Effector memory CD8-positive, alpha-beta T cell (primary cell): ENCODE data around the gene LY6G6D.

Experiments
- ATAC-seq: fragments of 150-1000 bp; cut with Tn5 transposase; replicated peaks from 2 replicates; pipeline ENCODE4 v1.10.0; 2021; ENCODE audit warnings: mild to moderate bottlenecking, moderate library complexity
- DNase-seq, 3 experiments: peaks; one replicate each; pipeline ENCODE4 v3.0.0; 2021
- H3K27ac Mint-ChIP-seq, 2 donors: one replicate each; pipeline ENCODE4 v1.8.0; 2022; ENCODE audit warnings: mild to moderate bottlenecking in 2 of 2, mixed read lengths in 2 of 2, moderate library complexity in 2 of 2
- H3K27me3 Mint-ChIP-seq, 2 donors: one replicate each; pipeline ENCODE4 v1.8.0; 2022; ENCODE audit warnings: mixed read lengths in 2 of 2
- H3K36me3 Mint-ChIP-seq: one replicate; pipeline ENCODE4 v1.8.0; 2022; ENCODE audit warnings: mild to moderate bottlenecking, moderate library complexity, mixed read lengths; ENCODE audit not compliant: insufficient read depth
- H3K4me1 Mint-ChIP-seq, 2 donors: one replicate each; pipeline ENCODE4 v1.8.0; 2022; ENCODE audit warnings: low read depth in 2 of 2, mixed read lengths in 2 of 2
- H3K4me3 Mint-ChIP-seq, 2 donors: one replicate each; pipeline ENCODE4 v1.8.0; 2022; ENCODE audit warnings: mild to moderate bottlenecking in 2 of 2, mixed read lengths in 2 of 2, moderate library complexity in 2 of 2
- H3K9me3 Mint-ChIP-seq, 2 donors: one replicate each; pipeline ENCODE4 v1.8.0; 2022; ENCODE audit warnings: mixed read lengths in 2 of 2

The LY6G6D gene

DNA sequence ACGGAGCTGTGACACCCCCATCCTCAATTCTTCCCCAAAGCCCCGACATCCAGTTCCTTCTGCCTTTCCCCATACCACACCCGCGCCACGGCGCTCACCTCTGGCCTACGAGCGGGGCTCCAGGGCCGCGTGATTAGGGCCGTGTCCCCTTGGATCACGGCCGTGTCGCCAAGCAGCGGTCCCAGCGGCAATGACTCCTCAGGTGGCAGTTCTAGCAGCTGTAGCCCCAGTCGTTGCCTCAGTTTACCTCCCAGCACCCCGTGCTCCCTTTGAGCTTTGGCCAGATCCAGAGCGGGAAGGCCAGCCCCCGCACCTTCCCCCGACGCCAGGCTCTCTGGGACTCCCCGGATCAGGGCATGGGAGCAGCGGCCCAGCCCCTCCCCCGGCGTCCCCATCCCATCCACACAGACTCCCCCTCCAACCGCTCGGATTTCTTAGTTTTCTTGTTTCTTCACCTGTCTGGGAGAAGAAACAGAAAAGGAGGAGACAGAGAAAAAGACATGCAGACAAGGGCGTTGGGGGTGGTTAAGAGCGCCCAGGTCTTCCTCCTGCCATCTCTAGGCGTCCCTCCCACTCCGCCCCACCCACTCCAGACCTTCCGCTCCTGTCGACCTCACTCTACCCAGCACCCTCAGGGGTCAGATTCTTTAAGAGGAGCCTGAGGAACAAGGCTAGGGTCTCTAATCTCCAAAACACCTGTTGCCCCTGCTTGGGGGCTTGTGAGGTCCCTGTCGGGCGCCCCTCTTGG is 13.8 kb downstream of the LY6G6D start, which contains the start of gene DDAH2:
TSS of gene DDAH2 (minus strand) at position 533 of the 748 bp plus-strand sequence. CDS start at position 395, 138 bp downstream.
- H3K27me3 Mint-ChIP-seq, result no peaks in the 10 kb centered on the region
- DNase-seq (no peak), ATAC-seq (peak; percentile 20)
- no peaks in the 10 kb centered on the region for H3K9me3 Mint-ChIP-seq
- peak within 1 kb of the TSS; percentile 95 to 97 for H3K4me3 Mint-ChIP-seq
- peak within 1 kb of the TSS; percentile 81 to 83 for H3K27ac Mint-ChIP-seq
- H3K4me1 Mint-ChIP-seq, result peaks cover 38 to 44% of the 10 kb centered on the region in 2 donors
- peaks cover 44% of the 10 kb centered on the region for H3K36me3 Mint-ChIP-seq

DNA sequence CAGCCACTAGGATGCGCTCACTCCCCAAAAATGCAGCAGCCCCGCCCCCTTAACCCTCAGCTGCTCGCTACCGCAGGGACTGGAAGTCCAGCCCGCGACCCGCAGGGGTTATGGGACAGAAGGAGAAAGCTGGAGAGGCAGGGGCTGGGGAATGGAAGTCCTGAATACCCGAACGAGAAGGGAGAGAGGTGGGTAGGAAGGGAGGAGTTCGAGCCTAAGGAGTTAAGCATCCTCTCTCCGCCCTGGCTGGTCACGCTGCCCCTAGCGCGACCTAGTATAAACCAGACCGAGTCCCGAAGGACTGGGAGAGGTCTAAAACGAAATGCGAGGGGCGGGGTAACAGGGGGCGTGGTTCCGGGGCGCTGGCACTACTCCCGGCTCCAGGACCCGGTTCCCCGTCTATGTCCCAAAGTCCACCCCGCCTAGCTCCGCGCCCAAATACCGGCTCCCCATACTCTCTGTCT is 14.4 kb downstream of the LY6G6D start:
- H3K9me3 Mint-ChIP-seq, result no peaks in the 10 kb centered on the region
- ATAC-seq (peak; percentile 76), DNase-seq (peak; percentile 73 to 79 (median 73))
- H3K27me3 Mint-ChIP-seq, result no peaks in the 10 kb centered on the region
- H3K4me1 Mint-ChIP-seq, result peaks cover 42 to 49% of the 10 kb centered on the region in 2 donors
- H3K27ac Mint-ChIP-seq, result peak overlapping the region; percentile 81 to 83
- H3K4me3 Mint-ChIP-seq, result peak overlapping the region; percentile 95 to 97
- H3K36me3 Mint-ChIP-seq, result peaks cover 50% of the 10 kb centered on the region

DNA sequence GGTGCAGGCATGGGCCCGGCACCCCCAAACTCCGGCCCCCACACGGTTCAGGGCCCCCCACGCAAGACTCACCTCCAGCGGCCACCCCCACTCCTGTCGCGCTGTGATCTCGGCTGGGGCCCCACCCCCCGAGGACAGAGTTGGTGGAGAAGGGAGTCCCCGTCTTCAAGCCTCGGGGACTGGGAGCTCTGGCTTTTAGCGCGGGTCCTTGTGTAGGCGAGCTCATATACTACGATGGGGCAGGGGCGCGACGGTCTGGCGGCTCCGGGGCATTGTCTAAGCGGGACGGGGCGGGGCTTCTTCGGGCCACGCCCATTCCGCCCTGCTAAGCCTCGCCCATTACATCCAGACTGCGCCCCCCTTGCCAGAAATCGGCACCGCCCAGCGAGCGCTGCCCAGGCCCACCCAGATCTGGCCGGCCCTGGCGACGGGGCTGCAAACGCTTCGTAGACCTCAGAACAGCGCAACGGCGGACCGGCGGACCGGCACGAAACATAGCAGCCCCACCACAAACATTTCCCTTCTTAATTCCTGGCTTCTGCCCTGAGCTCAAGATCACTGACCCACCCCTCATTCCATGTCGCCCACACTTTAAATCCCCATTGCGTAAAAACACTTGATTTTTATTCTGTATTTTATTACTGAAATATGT is 15.0 kb downstream of the LY6G6D start:
- Mint-ChIP-seq H3K9me3 (no peaks in the 10 kb centered on the region), H3K27ac (peak overlapping the region; percentile 81 to 83), H3K36me3 (peaks cover 56% of the 10 kb centered on the region), H3K27me3 (no peaks in the 10 kb centered on the region), H3K4me3 (peak overlapping the region; percentile 95 to 97), H3K4me1 (peaks cover 42 to 54% of the 10 kb centered on the region in 2 donors)
- DNase-seq (peak; percentile 58 to 65 (median 63)), ATAC-seq (peak; percentile 54)

DNA sequence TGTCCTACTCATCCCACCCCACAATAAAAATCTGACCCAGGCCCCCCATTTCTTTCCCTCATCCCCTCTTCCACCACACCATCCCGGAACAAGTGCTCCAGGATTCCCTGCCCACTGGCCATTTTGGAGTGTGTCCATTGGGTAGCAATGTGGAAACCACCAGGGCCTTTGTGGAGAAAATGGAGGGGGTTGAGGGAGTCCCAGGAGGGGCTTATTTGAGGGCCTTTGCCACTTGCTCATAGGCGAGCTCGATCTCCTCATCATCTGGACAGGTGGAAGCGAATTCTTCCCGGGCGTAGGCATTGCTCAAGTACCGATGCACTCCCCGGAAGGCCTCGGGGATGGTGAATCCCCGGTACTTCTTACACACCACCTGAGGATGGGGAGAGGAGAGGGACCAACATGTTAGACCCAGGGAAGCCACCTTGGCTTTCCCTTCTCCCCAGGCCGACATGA is 15.5 kb downstream of the LY6G6D start:
- Mint-ChIP-seq H3K27ac (peak overlapping the region; percentile 81 to 83), H3K9me3 (no peaks in the 10 kb centered on the region), H3K36me3 (peaks cover 62% of the 10 kb centered on the region), H3K4me1 (peaks cover 45 to 57% of the 10 kb centered on the region in 2 donors), H3K27me3 (no peaks in the 10 kb centered on the region), H3K4me3 (peak overlapping the region; percentile 95 to 97)
- ATAC-seq (no peak), DNase-seq (no peak)

DNA sequence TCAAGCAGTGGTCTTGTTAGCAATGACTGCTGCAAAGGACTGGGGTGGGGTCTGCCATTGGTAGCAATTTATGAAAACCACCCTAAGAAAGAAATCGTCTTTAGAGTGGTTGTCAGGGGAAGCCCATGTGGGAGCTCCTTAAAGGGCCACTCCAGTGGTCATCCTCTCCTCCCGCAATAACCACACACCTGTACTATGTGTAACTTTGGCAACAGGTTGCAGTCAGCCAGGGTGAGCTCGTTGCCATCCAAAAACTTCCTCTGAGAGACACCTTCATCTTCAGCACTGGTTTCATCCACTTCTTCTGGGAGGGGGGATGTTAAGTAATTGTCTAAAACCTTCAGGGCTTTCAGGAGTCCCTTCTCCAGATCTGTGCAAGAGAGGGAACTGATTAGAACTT is 16.9 kb downstream of the LY6G6D start:
- Mint-ChIP-seq H3K27me3 (no peaks in the 10 kb centered on the region), H3K4me3 (no peak overlapping the region), H3K36me3 (peaks cover 69% of the 10 kb centered on the region), H3K27ac (no peak overlapping the region), H3K9me3 (no peaks in the 10 kb centered on the region), H3K4me1 (peaks cover 59 to 60% of the 10 kb centered on the region in 2 donors)
- ATAC-seq, result no peak
- no peak for DNase-seq

DNA sequence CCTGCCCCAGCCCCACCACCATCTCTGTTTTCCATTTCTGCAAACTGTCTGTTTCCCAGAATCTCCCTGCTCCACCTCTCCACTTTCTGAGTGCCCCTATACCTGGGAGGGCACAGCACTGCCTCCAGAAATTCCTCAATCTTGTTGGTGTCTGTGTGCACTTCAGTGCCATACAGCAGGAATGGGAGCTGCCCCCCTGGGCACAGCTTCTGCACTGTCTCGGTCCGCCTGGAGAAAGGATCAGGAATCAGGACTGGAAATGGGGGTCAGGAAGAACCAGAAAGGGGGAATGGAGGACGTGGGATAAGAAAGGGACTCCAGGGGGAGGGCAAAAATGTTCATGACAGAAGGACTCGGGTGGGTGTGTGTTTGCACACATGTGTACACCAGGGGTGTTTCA is 18.6 kb downstream of the LY6G6D start:
- Mint-ChIP-seq H3K36me3 (peaks cover 73% of the 10 kb centered on the region), H3K27ac (peak overlapping the region in 1 of 2 donors; percentile 90), H3K27me3 (no peaks in the 10 kb centered on the region), H3K4me1 (peaks cover 64 to 72% of the 10 kb centered on the region in 2 donors), H3K4me3 (peak overlapping the region; percentile 95 to 97), H3K9me3 (no peaks in the 10 kb centered on the region)
- ATAC-seq (no peak), DNase-seq (no peak)

DNA sequence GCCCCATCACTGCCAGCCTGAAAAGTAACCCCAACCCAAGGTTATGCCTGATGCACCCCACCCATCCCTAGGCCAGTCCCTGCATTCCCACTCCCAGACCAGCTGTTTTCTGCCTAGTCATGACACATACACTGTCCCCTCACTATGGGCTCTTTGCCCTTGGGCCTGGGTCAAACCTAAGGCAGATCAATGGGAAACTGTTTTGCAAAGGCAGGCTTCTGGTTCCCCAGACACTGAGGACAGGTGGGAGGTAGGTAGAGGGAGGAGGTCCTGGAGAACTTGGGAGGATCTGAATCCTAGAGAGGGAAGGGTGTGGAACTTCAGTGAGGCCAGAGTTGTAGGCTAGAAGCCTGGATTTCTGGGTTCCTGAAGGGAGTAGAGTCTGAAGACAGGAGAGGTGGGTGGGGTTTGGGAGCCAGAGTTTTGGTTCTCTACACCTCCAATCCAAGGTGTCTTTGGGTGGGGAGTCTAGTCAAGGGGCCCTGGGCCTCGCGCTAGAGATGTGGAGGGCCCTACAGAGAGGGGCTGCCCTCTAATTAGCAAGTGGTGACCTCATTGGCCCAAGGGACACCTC is 19.2 kb downstream of the LY6G6D start:
- Mint-ChIP-seq H3K4me3 (peak overlapping the region; percentile 95 to 97), H3K4me1 (peaks cover 64 to 74% of the 10 kb centered on the region in 2 donors), H3K27me3 (no peaks in the 10 kb centered on the region), H3K9me3 (no peaks in the 10 kb centered on the region), H3K27ac (peak overlapping the region; percentile 89 to 90), H3K36me3 (peaks cover 72% of the 10 kb centered on the region)
- no peak for DNase-seq
- peak; percentile 41 for ATAC-seq

DNA sequence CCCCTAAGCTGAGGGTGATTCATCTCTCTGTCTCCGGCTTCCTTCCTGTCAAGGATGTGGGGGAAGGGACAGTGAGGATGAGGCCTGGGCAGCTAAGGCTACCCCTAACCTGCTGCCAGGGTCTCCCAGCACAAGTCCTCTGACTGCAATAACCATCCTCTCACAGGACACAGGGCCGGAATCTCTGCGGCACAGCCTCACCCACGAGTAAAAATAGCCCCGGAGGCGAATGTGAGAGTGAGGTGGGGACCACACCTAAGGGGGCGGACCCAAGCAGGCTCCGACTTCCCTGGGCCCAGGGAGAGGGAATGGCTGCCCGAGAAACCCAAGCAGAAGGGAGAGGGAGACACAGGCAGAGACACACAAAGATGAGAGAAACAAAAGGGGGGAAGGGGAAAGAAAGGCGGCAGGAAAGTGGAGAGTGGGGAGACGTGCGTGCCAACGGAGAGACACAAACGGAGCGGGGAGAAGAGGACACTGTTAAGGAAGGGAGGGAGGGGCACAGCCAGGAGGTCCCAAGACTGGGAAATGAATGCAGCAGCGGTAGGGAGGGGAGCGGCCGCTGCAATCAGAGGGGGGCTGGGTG is 19.8 kb downstream of the LY6G6D start:
- ATAC-seq (no peak), DNase-seq (peak; percentile 34 to 41 (median 36))
- H3K36me3 Mint-ChIP-seq, result peaks cover 75% of the 10 kb centered on the region
- H3K9me3 Mint-ChIP-seq, result no peaks in the 10 kb centered on the region
- H3K27ac Mint-ChIP-seq, result peak overlapping the region; percentile 89 to 90
- H3K27me3 Mint-ChIP-seq, result no peaks in the 10 kb centered on the region
- H3K4me3 Mint-ChIP-seq, result peak overlapping the region; percentile 95 to 97
- peaks cover 66 to 76% of the 10 kb centered on the region in 2 donors for H3K4me1 Mint-ChIP-seq

DNA sequence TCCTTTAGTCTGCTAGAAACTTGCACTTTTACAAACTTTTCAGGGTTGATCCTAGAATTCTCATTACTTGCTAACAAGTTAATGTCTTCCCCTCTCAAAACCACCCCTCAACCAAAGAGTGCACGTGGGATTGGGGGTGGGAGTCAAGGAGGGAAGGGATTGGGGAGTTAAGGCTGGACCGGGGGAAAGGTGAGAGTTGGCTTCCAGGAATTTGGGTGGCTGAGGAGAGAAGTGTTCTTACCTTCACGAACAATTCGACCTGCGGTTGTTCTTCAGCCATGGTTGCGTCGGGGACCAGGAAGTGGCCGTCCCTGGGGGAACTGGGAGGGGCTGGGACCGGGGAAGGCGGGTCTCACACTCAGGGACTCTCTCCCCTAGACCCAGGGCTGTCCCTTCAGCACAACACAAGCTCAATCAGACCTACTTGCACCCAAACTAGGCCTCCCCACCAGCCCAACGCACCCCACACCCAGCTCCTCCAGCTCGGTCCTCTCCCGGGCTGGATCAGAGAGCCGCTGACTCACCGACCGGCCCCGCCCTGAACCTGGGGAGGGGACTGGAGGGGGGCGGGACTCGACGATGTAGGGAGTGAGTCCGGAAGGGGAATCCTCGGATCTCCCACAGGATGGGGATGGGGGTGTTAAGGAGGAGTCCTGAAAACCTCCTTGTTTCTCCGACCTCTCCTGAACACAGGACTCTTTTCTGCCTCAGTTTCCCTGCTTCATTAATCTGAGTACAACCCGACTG is 21.0 kb downstream of the LY6G6D start, which contains the start of gene CLIC1:
TSS of gene CLIC1 (minus strand) at position 510 of the 747 bp plus-strand sequence. CDS start at position 280, 230 bp downstream.
- ATAC-seq (peak; percentile 33), DNase-seq (peak; percentile 40 to 49 (median 48))
- H3K36me3 Mint-ChIP-seq, result peaks cover 72% of the 10 kb centered on the region
- no peaks in the 10 kb centered on the region for H3K9me3 Mint-ChIP-seq
- peaks cover 65 to 76% of the 10 kb centered on the region in 2 donors for H3K4me1 Mint-ChIP-seq
- peak within 1 kb of the TSS; percentile 95 to 97 for H3K4me3 Mint-ChIP-seq
- peak within 1 kb of the TSS; percentile 89 to 90 for H3K27ac Mint-ChIP-seq
- no peaks in the 10 kb centered on the region for H3K27me3 Mint-ChIP-seq

DNA sequence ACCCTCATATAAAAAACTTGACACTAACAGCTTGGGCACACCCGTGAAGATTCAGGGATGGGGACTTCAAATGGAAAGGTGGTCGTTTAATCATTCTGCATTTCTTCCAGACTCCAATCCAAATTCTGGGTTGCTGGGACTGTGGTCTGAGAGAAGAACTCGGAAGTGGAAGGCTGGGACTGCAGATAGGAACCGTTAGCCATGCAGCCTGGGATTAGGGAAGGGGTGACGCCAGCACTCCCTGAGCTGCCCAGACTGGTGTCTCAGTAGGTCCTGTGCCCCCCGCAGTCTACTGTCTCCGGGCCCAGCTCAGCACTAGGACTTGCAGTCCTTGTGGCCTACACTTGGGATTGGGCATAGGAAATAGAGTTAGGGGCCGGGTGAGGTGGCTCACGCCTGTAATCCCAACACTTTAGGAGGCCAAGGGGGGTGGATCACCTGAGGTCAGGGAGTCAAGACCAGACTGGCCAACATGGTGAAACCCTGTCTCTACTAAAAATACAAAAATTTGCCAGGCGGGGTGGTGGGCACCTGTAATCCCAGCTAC is 21.7 kb downstream of the LY6G6D start:
- Mint-ChIP-seq H3K27me3 (no peaks in the 10 kb centered on the region), H3K4me1 (peaks cover 65 to 82% of the 10 kb centered on the region in 2 donors), H3K27ac (peak overlapping the region; percentile 89 to 90), H3K9me3 (no peaks in the 10 kb centered on the region), H3K36me3 (peaks cover 66% of the 10 kb centered on the region), H3K4me3 (peak overlapping the region; percentile 95 to 97)
- no peak for ATAC-seq
- DNase-seq, result no peak

DNA sequence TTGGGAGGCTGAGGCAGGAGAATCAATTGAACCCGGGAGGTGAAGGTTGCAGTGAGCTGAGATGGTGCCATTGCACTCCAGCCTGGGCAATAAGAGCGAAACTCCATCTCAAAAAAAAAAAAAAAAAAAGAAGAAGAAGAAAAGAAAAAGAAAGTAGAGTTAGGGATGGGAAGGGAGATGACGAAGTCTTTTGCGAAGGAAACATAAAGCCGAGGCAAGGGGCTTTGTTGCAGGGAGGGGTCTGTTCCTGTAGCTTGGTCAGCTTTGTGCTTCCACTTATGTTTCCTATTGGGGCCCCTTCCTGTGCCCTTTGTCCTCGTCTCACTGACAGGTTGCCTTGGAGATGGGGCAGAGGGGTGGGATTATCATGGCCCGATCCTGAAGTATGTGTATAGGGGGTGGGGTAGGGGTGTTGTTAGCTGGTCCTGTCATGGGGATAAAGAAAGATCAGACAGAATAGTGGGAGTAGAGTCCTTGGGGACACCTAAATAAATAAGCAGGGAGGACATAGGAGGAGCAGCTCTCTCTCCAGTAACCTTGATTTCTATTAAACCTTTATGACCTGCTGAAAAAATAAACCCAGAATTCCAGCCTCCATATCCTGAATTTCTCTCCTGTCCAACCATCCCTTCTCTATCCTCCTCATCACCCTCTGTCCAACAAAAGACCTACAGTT is 22.3 kb downstream of the LY6G6D start:
- Mint-ChIP-seq H3K36me3 (peaks cover 60% of the 10 kb centered on the region), H3K27me3 (no peaks in the 10 kb centered on the region), H3K4me1 (peaks cover 63 to 78% of the 10 kb centered on the region in 2 donors), H3K4me3 (peak overlapping the region; percentile 95 to 97), H3K27ac (peak overlapping the region; percentile 89 to 90), H3K9me3 (no peaks in the 10 kb centered on the region)
- ATAC-seq, result no peak
- DNase-seq, result no peak
